Measurements from ENCODE around the gene PALB2. TPM values are rescaled to one million over a fixed set of nuclear protein-coding genes. Genes with fewer than 3 reads are reported as not detected.
A peak's percentile ranks its signal among the peaks of the same experiment; 100 is the strongest.

PALB2 gene
- total and polyA plus RNA-seq, 4 experiments from 2014 or later = 5.4 to 15.0 (median 9.8) TPM

DNA sequence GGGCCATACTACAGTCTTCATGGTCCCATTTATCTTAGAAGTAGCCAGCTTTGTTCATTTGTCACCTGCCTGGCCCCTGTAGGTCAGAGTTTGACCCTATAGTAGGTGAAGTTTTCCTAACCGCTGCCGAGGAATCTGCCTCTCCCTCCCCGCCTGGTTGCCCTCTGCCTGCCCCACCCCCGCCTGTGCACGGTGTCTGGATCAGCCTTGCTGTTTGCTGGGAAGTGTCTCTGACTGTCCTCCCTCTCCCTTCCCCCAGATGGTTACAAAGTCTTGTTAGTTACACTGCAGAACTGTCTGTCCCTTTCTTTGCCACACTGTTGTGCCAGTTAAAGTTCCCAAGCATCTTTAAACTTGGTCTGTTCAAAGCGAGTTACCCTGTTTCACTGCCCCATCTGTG is 77.9 kb downstream of the PALB2 start:
- no peak overlapping the region for H3K4me3 Mint-ChIP-seq
- peaks cover 33 to 80% of the 10 kb centered on the region in 2 donors for H3K36me3 Mint-ChIP-seq
- H3K9me3 Mint-ChIP-seq = no peaks in the 10 kb centered on the region
- H3K27me3 Mint-ChIP-seq = no peaks in the 10 kb centered on the region
- H3K4me1 Mint-ChIP-seq = peaks cover 15 to 22% (median 19%) of the 10 kb centered on the region in 4 donors
- no peaks in the 10 kb centered on the region for H3K27me3 ChIP-seq (ENCODE audit: insufficient read depth, low read length)
- H3K4me1 ChIP-seq (ENCODE audit: insufficient read depth, low read length) = peaks cover 17% of the 10 kb centered on the region
- H3K27ac ChIP-seq (ENCODE audit: low read depth, low read length) = no peak overlapping the region
- no peak overlapping the region for H3K4me3 ChIP-seq (ENCODE audit: low read length in 2 of 2)
- H3K27ac Mint-ChIP-seq = peak overlapping the region in 2 of 7 donors; percentile 29 to 43
- POLR2A ChIA-PET (ENCODE audit: partially characterized antibody) = no interaction called here
- DNase-seq = no peak
- CTCF ChIA-PET (ENCODE audit: partially characterized antibody) = no interaction called here
- no peaks in the 10 kb centered on the region for H3K9me3 ChIP-seq (ENCODE audit: control insufficient read depth in 1 of 2, low read length in 2 of 2)
- intact Hi-C loops (cut with micrococcal nuclease) = no loop called here
- H3K36me3 ChIP-seq (ENCODE audit: insufficient read depth, low read length) = peaks cover 78% of the 10 kb centered on the region

GRCh38 chr16:23562505-23562904 is 78.6 kb downstream of the PALB2 start:
- Mint-ChIP-seq H3K36me3 (peaks cover 28 to 77% of the 10 kb centered on the region in 2 donors), H3K27me3 (no peaks in the 10 kb centered on the region), H3K4me1 (peaks cover 15 to 24% (median 19%) of the 10 kb centered on the region in 4 donors), H3K9me3 (no peaks in the 10 kb centered on the region), H3K4me3 (no peak overlapping the region), H3K27ac (no peak overlapping the region)
- intact Hi-C loops (cut with micrococcal nuclease) = no loop called here
- Histone ChIP-seq H3K4me1 (ENCODE audit: insufficient read depth, low read length) (peaks cover 19% of the 10 kb centered on the region), H3K36me3 (ENCODE audit: insufficient read depth, low read length) (peaks cover 73% of the 10 kb centered on the region), H3K27ac (ENCODE audit: low read depth, low read length) (no peak overlapping the region), H3K4me3 (ENCODE audit: low read length in 2 of 2) (no peak overlapping the region), H3K27me3 (ENCODE audit: insufficient read depth, low read length) (no peaks in the 10 kb centered on the region), H3K9me3 (ENCODE audit: control insufficient read depth in 1 of 2, low read length in 2 of 2) (no peaks in the 10 kb centered on the region)
- no peak for DNase-seq
- ChIA-PET POLR2A (ENCODE audit: partially characterized antibody) (no interaction called here), CTCF (ENCODE audit: partially characterized antibody) (interaction anchor here (1.6 kb wide), 1 partner anchor 34 kb away, joined by 3 read pairs; the partner anchor contains the start of gene NDUFAB1)

DNA sequence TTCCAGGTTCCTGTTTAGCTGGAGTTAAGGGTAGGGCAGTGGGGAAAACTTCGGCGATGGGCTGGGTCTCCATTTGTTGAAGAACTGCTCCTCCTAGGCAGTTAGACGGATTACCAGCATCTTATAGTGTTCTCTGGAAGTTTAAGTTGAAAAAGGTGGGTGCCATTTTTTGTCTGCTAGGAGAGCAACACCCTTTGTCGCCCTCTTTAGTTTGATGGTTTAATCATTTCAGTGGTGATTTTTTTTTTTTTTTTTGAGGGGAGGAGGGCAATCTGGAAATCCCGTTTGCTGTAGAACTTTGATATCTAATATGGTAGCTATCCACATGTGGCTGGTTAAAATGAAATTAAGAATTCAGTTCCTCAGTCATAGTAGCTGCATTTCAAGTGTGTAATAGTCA is 79.5 kb downstream of the PALB2 start:
- peaks cover 20 to 77% of the 10 kb centered on the region in 2 donors for H3K36me3 Mint-ChIP-seq
- POLR2A ChIA-PET (ENCODE audit: partially characterized antibody) = no interaction called here
- H3K9me3 Mint-ChIP-seq = no peaks in the 10 kb centered on the region

DNA sequence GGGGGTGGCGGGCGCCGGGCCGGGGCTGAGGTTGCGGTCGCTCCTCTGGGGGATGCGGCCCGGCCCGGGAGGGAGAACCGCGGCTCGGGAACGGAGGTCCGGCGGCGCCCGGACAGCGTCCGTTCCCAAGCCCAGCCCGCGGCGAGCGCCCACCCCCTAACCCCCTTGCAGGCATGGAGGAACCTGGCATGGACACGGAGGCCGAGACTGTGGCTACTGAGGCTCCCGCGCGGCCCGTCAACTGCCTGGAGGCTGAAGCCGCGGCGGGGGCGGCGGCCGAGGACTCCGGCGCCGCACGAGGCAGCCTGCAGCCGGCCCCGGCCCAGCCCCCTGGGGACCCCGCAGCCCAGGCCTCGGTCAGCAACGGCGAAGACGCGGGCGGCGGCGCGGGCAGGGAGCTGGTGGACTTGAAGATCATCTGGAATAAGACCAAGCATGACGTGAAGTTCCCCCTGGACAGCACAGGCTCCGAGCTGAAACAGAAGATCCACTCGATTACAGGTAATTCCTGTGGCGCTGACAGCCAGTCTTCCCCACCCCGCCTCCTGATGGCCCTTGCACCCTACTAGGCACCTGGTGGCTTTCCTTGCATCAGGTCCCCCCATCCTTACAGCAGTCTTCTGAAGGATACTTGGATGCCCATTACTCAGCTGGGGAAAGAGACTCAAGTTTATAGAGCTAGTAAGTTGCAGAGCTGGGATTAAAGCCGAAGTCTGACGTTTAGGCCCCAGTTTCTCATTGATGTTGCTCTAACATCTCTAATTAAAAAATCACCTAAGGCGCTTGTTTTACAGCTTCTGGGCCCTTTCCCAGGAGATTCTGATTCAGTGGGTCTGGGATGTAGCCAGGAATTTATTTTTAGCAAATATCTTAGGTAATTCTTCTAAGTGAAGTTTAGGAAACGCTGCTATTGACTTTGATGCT is 83.1 kb downstream of the PALB2 start:
- Mint-ChIP-seq H3K4me3 (peak overlapping the region; percentile 90 to 96 (median 94)), H3K9me3 (no peaks in the 10 kb centered on the region), H3K4me1 (peaks cover 19 to 42% (median 31%) of the 10 kb centered on the region in 4 donors), H3K27ac (peak overlapping the region; percentile 81 to 98 (median 97)), H3K36me3 (peaks cover 4 to 49% of the 10 kb centered on the region in 2 donors), H3K27me3 (no peaks in the 10 kb centered on the region)
- POLR2A ChIA-PET (ENCODE audit: partially characterized antibody) = interaction anchor here (0.9 to 2.2 kb wide), 7 partner anchors 11 to 1366 kb away, joined by 3 to 19 read pairs (median 4); partner anchors contain the start of genes COG7, DCTN5, GGA2 and PALB2
- H3K4me1 ChIP-seq (ENCODE audit: insufficient read depth, low read length) = peaks cover 36% of the 10 kb centered on the region
- CTCF ChIA-PET (ENCODE audit: partially characterized antibody) = interaction anchor here (0.5 to 2.0 kb wide), 8 partner anchors 8 to 124 kb away, joined by 3 to 8 read pairs (median 6); partner anchors contain the start of genes GGA2 and NDUFAB1
- H3K27ac ChIP-seq (ENCODE audit: low read depth, low read length) = peak overlapping the region; percentile 86
- H3K36me3 ChIP-seq (ENCODE audit: insufficient read depth, low read length) = peaks cover 38% of the 10 kb centered on the region
- intact Hi-C loops (cut with micrococcal nuclease) = loop anchor here (1.0 to 2.0 kb wide), 5 partner anchors 38 to 409 kb away; partner anchors contain the start of genes COG7, DCTN5, GGA2 and NDUFAB1
- H3K27me3 ChIP-seq (ENCODE audit: insufficient read depth, low read length) = no peaks in the 10 kb centered on the region
- no peaks in the 10 kb centered on the region for H3K9me3 ChIP-seq (ENCODE audit: control insufficient read depth in 1 of 2, low read length in 2 of 2)
- peak in 2 of 5 donors; percentile 2 to 14 for DNase-seq
- H3K4me3 ChIP-seq (ENCODE audit: low read length in 2 of 2) = peak overlapping the region; percentile 49 to 95

More for the DNA sequence above, 79.5 kb downstream of the PALB2 start:
- Histone ChIP-seq H3K27me3 (ENCODE audit: insufficient read depth, low read length) (no peaks in the 10 kb centered on the region), H3K9me3 (ENCODE audit: control insufficient read depth in 1 of 2, low read length in 2 of 2) (no peaks in the 10 kb centered on the region), H3K4me1 (ENCODE audit: insufficient read depth, low read length) (peaks cover 23% of the 10 kb centered on the region), H3K4me3 (ENCODE audit: low read length in 2 of 2) (no peak overlapping the region), H3K36me3 (ENCODE audit: insufficient read depth, low read length) (peaks cover 64% of the 10 kb centered on the region), H3K27ac (ENCODE audit: low read depth, low read length) (no peak overlapping the region)
- H3K4me3 Mint-ChIP-seq = no peak overlapping the region
- CTCF ChIA-PET (ENCODE audit: partially characterized antibody) = interaction anchor here (1.0 to 1.6 kb wide), 2 partner anchors 35 to 475 kb away, joined by 3 read pairs; partner anchors contain the start of gene NDUFAB1
- DNase-seq = no peak
- no peak overlapping the region for H3K27ac Mint-ChIP-seq
- H3K4me1 Mint-ChIP-seq = peaks cover 19 to 32% (median 25%) of the 10 kb centered on the region in 4 donors
- H3K27me3 Mint-ChIP-seq = no peaks in the 10 kb centered on the region
- intact Hi-C loops (cut with micrococcal nuclease) = no loop called here

- Histone ChIP-seq H3K36me3 (ENCODE audit: insufficient read depth, low read length) (peaks cover 33% of the 10 kb centered on the region), H3K27ac (ENCODE audit: low read depth, low read length) (peak within 1 kb of the TSS; percentile 86), H3K4me1 (ENCODE audit: insufficient read depth, low read length) (peaks cover 36% of the 10 kb centered on the region), H3K4me3 (ENCODE audit: low read length in 2 of 2) (peak within 1 kb of the TSS; percentile 90 to 95), H3K9me3 (ENCODE audit: control insufficient read depth in 1 of 2, low read length in 2 of 2) (no peaks in the 10 kb centered on the region), H3K27me3 (ENCODE audit: insufficient read depth, low read length) (no peaks in the 10 kb centered on the region)
- POLR2A ChIA-PET (ENCODE audit: partially characterized antibody) = interaction anchor here (0.5 to 2.2 kb wide), 9 partner anchors 17 to 1366 kb away, joined by 3 to 19 read pairs (median 4); partner anchors contain the start of genes COG7, DCTN5, GGA2 and PALB2
- Mint-ChIP-seq H3K36me3 (peaks cover 1 to 40% of the 10 kb centered on the region in 2 donors), H3K4me3 (peak within 1 kb of the TSS; percentile 90 to 96 (median 94)), H3K4me1 (peaks cover 19 to 42% (median 31%) of the 10 kb centered on the region in 4 donors), H3K27me3 (no peaks in the 10 kb centered on the region), H3K9me3 (no peaks in the 10 kb centered on the region), H3K27ac (peak within 1 kb of the TSS; percentile 95 to 98 (median 97))
- DNase-seq = peak; percentile 94 to 97 (median 96)
- intact Hi-C loops (cut with micrococcal nuclease) = loop anchor here (1.0 to 2.0 kb wide), 5 partner anchors 39 to 408 kb away; partner anchors contain the start of genes COG7, DCTN5, GGA2 and NDUFAB1
- CTCF ChIA-PET (ENCODE audit: partially characterized antibody) = interaction anchor here (0.5 to 2.0 kb wide), 5 partner anchors 40 to 122 kb away, joined by 4 to 8 read pairs (median 6); no protein-coding TSS in a partner anchor
These were observed 84.0 kb downstream of the PALB2 start, which contains the start of the genes EARS2 and UBFD1 for GRCh38 chr16:23556881-23557778. EARS2 (minus strand) TSS chr16:23557350; CDS start chr16:23557343, 7 bp downstream. UBFD1 (plus strand) TSS chr16:23557727; CDS start chr16:23557743, 16 bp downstream.

GRCh38 chr16:23554536-23554935 is 86.6 kb downstream of the PALB2 start:
- Mint-ChIP-seq H3K4me3 (no peak overlapping the region), H3K9me3 (no peaks in the 10 kb centered on the region), H3K27ac (peak overlapping the region in 1 of 7 donors; percentile 46), H3K27me3 (no peaks in the 10 kb centered on the region), H3K36me3 (peaks cover 13 to 33% of the 10 kb centered on the region in 2 donors), H3K4me1 (peaks cover 12 to 34% (median 24%) of the 10 kb centered on the region in 4 donors)
- Histone ChIP-seq H3K27ac (ENCODE audit: low read depth, low read length) (no peak overlapping the region), H3K36me3 (ENCODE audit: insufficient read depth, low read length) (peaks cover 25% of the 10 kb centered on the region), H3K4me3 (ENCODE audit: low read length in 2 of 2) (no peak overlapping the region), H3K9me3 (ENCODE audit: control insufficient read depth in 1 of 2, low read length in 2 of 2) (no peaks in the 10 kb centered on the region), H3K4me1 (ENCODE audit: insufficient read depth, low read length) (peaks cover 30% of the 10 kb centered on the region), H3K27me3 (ENCODE audit: insufficient read depth, low read length) (no peaks in the 10 kb centered on the region)
- no peak for DNase-seq
- ChIA-PET CTCF (ENCODE audit: partially characterized antibody) (no interaction called here), POLR2A (ENCODE audit: partially characterized antibody) (interaction anchor here (1.4 kb wide), 1 partner anchor 9 kb away, joined by 6 read pairs; no protein-coding TSS in a partner anchor)
- intact Hi-C loops (cut with micrococcal nuclease) = no loop called here

Measured in CD4-positive, alpha-beta memory T cell (primary cell).